HepG2 (cell line): ENCODE data around the gene ECE2. TPM values are rescaled to one million over a fixed set of nuclear protein-coding genes. Genes with fewer than 3 reads are reported as not detected.

Source experiments
- ATAC-seq: fragments of 200-7000 bp; cut with Tn5 transposase; 3 replicates; pipeline ENCODE4 v1.9.1; 2020; ENCODE audit warnings: mild to moderate bottlenecking, moderate library complexity
- BruUV-seq: library from RNA; stranded (reverse); fragments of 400-500 nt; replicated peaks from 2 replicates; lab custom pipeline; 2021; lab: Mats Ljungman, UMichigan
- CTCF ChIA-PET: fragments of 300-600 bp; formaldehyde crosslinking; extraction: SDS; loops from one replicate; lab custom pipeline; 2021; ENCODE audit warnings: low total read pairs, inconsistent platforms, low intra/inter-chr PET ratio; lab: Yijun Ruan, JAX
- POLR2A ChIA-PET: fragments of 350-600 bp; sonication (Branson Sonifier 250); formaldehyde crosslinking; loops from one replicate; lab custom pipeline; 2020; ENCODE audit warnings: antibody characterized with exemption, inconsistent platforms; lab: Yijun Ruan, JAX
- DNase-seq: peaks from one replicate; pipeline ENCODE4 v3.0.0-alpha.2; 2015; ENCODE audit warnings: low spot score
- FAIRE-seq: peaks from 3 replicates; lab custom pipeline; 2011; peaks lifted over from hg19 to GRCh38; lab: Jason Lieb, UNC
- H2AFZ ChIP-seq: one replicate; pipeline ENCODE4 v1.6.1; 2011; ENCODE audit warnings: low read length, inconsistent platforms
- H3K27ac ChIP-seq: fragments of 300-600 bp; 3 replicates; pipeline ENCODE4 v1.8.0; 2011; ENCODE audit warnings: mixed run types, mild to moderate bottlenecking, mixed read lengths, low read length, inconsistent platforms; ENCODE audit not compliant: insufficient read depth; ENCODE audit errors: extremely low read length
- H3K27me3 ChIP-seq, 2 experiments: fragments of 200-600 bp in 1 of 2; 2 replicates in 1 of 2; 3 replicates in 1 of 2; pipeline versions ENCODE4 v1.6.0 to v1.8.0; 2011; ENCODE audit warnings: low read length in 2 of 2, mild to moderate bottlenecking in 2 of 2, moderate library complexity in 2 of 2, inconsistent platforms in 1 of 2; ENCODE audit not compliant: insufficient read depth in 2 of 2, control insufficient read depth in 1 of 2
- H3K36me3 ChIP-seq, 2 experiments: fragments of 200-600 bp in 1 of 2; replicated peaks in 1 of 2; 2 replicates in 1 of 2; 3 replicates in 1 of 2; pipeline versions ENCODE4 v1.5.1 to v1.8.0; 2011; ENCODE audit warnings: low read length in 2 of 2, inconsistent platforms in 1 of 2; ENCODE audit not compliant: insufficient read depth in 2 of 2, control insufficient read depth in 1 of 2
- H3K4me1 ChIP-seq: 2 replicates; pipeline ENCODE4 v1.5.1; 2012; ENCODE audit warnings: low read length, inconsistent platforms; ENCODE audit not compliant: insufficient read depth
- H3K4me2 ChIP-seq: 2 replicates; pipeline ENCODE4 v1.6.0; 2011; ENCODE audit warnings: low read depth, low read length, inconsistent platforms
- H3K4me3 ChIP-seq, 3 experiments: fragments of 200-600 bp in 1 of 3; sonication (generic), shearing (Covaris generic) in 1 of 3; replicated peaks in 1 of 3; 2 replicates each; pipeline ENCODE4 v1.5.1; 2011 to 2016; ENCODE audit warnings: low read length in 3 of 3, inconsistent platforms in 2 of 3, low read depth in 2 of 3, mild to moderate bottlenecking in 2 of 3, control low read depth in 1 of 3, mixed read lengths in 1 of 3; ENCODE audit not compliant: insufficient read depth in 1 of 3
- H3K79me2 ChIP-seq: one replicate; pipeline ENCODE4 v1.6.1; 2011; ENCODE audit warnings: low read length, inconsistent platforms; ENCODE audit not compliant: insufficient read depth
- H3K9ac ChIP-seq: 2 replicates; pipeline ENCODE4 v1.6.0; 2011; ENCODE audit warnings: mild to moderate bottlenecking, low read depth, low read length, inconsistent platforms; ENCODE audit not compliant: insufficient read depth
- H3K9me3 ChIP-seq: 2 replicates; pipeline ENCODE4 v1.5.1; 2012; ENCODE audit warnings: mild to moderate bottlenecking, low read length
- H4K20me1 ChIP-seq: 2 replicates; pipeline ENCODE4 v1.6.0; 2011; ENCODE audit warnings: inconsistent platforms, mild to moderate bottlenecking, low read length, moderate library complexity; ENCODE audit not compliant: insufficient read depth
- ARNTL ChIP-seq: sonication (generic); formaldehyde crosslinking; IDR thresholded peaks from 2 replicates; pipeline ENCODE4 v1.4.0; 2020; ENCODE audit warnings: mild to moderate bottlenecking, missing genetic modification reagents
- CBX2 ChIP-seq, 2 experiments: fragments of 200-600 bp in 1 of 2; sonication (generic); formaldehyde crosslinking in 1 of 2; IDR thresholded peaks; 2 replicates each; pipeline versions ENCODE4 v1.7.0 to v1.8.1; 2018 to 2022; ENCODE audit warnings: low read depth in 2 of 2, low read length in 1 of 2, mild to moderate bottlenecking in 1 of 2, missing genetic modification reagents in 1 of 2
- DPF2 ChIP-seq: sonication (generic); formaldehyde crosslinking; IDR thresholded peaks from 2 replicates; pipeline ENCODE4 v1.4.0; 2020; ENCODE audit warnings: mild to moderate bottlenecking, low read depth, missing genetic modification reagents, borderline replicate concordance
- HMGXB4 ChIP-seq, 2 experiments: sonication (generic) in 1 of 2; formaldehyde crosslinking in 1 of 2; IDR thresholded peaks; 2 replicates each; pipeline versions ENCODE4 v1.4.0 to v1.6.1; 2018 to 2020; ENCODE audit warnings: missing genetic modification reagents in 2 of 2, borderline replicate concordance in 1 of 2, low read depth in 1 of 2, mild to moderate bottlenecking in 1 of 2, missing biosample characterization in 1 of 2
- HNRNPK ChIP-seq: fragments of 200-400 bp; formaldehyde crosslinking; IDR thresholded peaks from 2 replicates; pipeline ENCODE4 v1.6.1; 2018; ENCODE audit warnings: low read length, low read depth, moderate library complexity, mild to moderate bottlenecking; ENCODE audit not compliant: poor library complexity, severe bottlenecking
- IKZF5 ChIP-seq: IDR thresholded peaks from 2 replicates; pipeline ENCODE4 v1.6.1; 2018; ENCODE audit warnings: missing genetic modification reagents, mild to moderate bottlenecking, missing compliant biosample characterization
- KAT7 ChIP-seq: IDR thresholded peaks from 2 replicates; pipeline ENCODE4 v1.6.1; 2018; ENCODE audit warnings: borderline replicate concordance, missing compliant biosample characterization
- KLF16 ChIP-seq, 2 experiments: sonication (generic) in 1 of 2; formaldehyde crosslinking in 1 of 2; IDR thresholded peaks; 2 replicates each; pipeline versions ENCODE4 v1.6.1 to v1.8.0; 2016 to 2023; ENCODE audit warnings: missing genetic modification reagents in 2 of 2, missing compliant biosample characterization in 1 of 2
- MYNN ChIP-seq: sonication (generic); formaldehyde crosslinking; IDR thresholded peaks from 2 replicates; pipeline ENCODE4 v1.4.0; 2020; ENCODE audit warnings: mild to moderate bottlenecking, low read depth, missing genetic modification reagents
- NCOA2 ChIP-seq: sonication (generic); formaldehyde crosslinking; IDR thresholded peaks from 2 replicates; pipeline ENCODE4 v1.8.0; 2022; ENCODE audit warnings: inconsistent platforms
- POGZ ChIP-seq: sonication (generic); formaldehyde crosslinking; IDR thresholded peaks from 2 replicates; pipeline ENCODE4 v1.4.0; 2020; ENCODE audit warnings: mild to moderate bottlenecking, missing genetic modification reagents
- ZFP36L1 ChIP-seq: sonication (generic); formaldehyde crosslinking; IDR thresholded peaks from 2 replicates; pipeline ENCODE4 v1.8.0; 2022; ENCODE audit warnings: mild to moderate bottlenecking, missing genetic modification reagents, moderate library complexity
- ZNF788 ChIP-seq: sonication (generic); formaldehyde crosslinking; IDR thresholded peaks from 2 replicates; pipeline ENCODE4 v1.5.0; 2020; ENCODE audit warnings: mild to moderate bottlenecking, missing genetic modification reagents, borderline replicate concordance
- ZSCAN29 ChIP-seq: sonication (generic); formaldehyde crosslinking; conservative IDR thresholded peaks from 2 replicates; pipeline ENCODE4 v1.4.0; 2020; ENCODE audit warnings: mild to moderate bottlenecking, missing genetic modification reagents
- whole genome bisulfite sequencing: methylation state at CpG from one replicate; pipeline ENCODE4 v1.1.6; 2017; ENCODE audit warnings: low lambda C conversion rate; 5-methylcytosine and 5-hydroxymethylcytosine counted together
- in situ Hi-C: cut with HindIII; loops from 2 replicates; pipeline ENCODE4 v1.10.0; 2017; ENCODE audit warnings: low pct_unique_long_range_greater_than_20kb; ENCODE audit not compliant: extremely low pct_ligation_motif_present
- intact Hi-C: fragments of 100-400 bp; cut with micrococcal nuclease; formaldehyde crosslinking; loops from one replicate; pipeline ENCODE4 v1.10.0; 2022; ENCODE audit not compliant: unreplicated experiment
- polyA plus RNA-seq, 8 experiments: library from polyadenylated mRNA; depleted of rRNA in 3 of 8; stranded (reverse) in 7 of 8; unstranded in 1 of 8; fragments of >200 nt; fragmentation: Illumina TruSeq in 4 of 8; extraction: Trizol in 4 of 8; gene quantifications; 2 replicates each; pipeline versions ENCODE4 v1.2.1 to v1.2.3, GENCODE V29; 2011 to 2016; ENCODE audit warnings: low read depth in 4 of 8, missing spikeins in 1 of 8, mixed read lengths in 1 of 8; ENCODE audit not compliant: insufficient read depth in 1 of 8
- total RNA-seq, 5 experiments: library from RNA; depleted of rRNA; stranded (reverse); fragments of >200 nt; fragmentation: Illumina TruSeq; extraction: Trizol; gene quantifications; 2 replicates each; pipeline ENCODE4 v1.2.3, GENCODE V29; 2016; ENCODE audit warnings: low read depth in 1 of 5
- TF ChIP-seq, protein P1 (sequence below): IDR thresholded peaks from 2 replicates; pipeline ENCODE4 v1.6.1; 2016; ENCODE audit warnings: control low read depth

Gene ECE2
- total and polyA plus RNA-seq, 2 of the 13 experiments (the other 11 are each of a cell fraction or from before 2014, with no cell fraction given) = not detected

DNA sequence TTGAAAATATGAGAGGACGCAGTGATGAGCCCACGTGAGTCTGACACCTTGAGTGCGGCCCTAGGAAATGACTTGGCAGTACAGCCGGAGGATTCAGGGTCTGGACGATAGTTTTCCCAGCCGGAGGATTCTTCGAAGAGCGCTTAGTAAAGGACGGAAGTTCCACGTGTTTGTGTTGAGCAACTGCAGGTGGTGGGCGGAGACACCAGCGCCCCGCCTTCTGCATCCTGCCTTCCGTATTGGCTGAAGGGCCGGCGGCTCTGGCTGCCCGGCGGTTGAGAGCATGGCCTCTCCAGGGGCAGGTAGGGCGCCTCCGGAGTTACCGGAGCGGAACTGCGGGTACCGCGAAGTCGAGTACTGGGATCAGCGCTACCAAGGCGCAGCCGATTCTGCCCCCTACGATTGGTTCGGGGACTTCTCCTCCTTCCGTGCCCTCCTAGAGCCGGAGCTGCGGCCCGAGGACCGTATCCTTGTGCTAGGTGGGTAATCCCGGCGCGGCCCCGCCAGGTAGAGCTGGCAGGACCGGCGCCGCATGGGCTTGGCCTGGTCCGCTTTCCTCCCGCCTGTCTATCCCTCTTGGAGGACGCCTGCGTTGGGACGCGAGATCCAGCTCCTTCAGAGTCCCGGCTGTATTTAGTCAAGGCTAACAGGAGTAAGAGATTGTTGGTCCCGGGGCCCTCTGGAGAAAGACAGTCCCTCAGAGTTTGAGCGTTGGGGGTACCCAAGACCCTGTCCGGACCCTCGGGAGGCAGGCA, 26.2 kb upstream of the ECE2 start, which contains the start of gene EEF1AKMT4 (continued):
- TF ChIP-seq, protein P1, sequence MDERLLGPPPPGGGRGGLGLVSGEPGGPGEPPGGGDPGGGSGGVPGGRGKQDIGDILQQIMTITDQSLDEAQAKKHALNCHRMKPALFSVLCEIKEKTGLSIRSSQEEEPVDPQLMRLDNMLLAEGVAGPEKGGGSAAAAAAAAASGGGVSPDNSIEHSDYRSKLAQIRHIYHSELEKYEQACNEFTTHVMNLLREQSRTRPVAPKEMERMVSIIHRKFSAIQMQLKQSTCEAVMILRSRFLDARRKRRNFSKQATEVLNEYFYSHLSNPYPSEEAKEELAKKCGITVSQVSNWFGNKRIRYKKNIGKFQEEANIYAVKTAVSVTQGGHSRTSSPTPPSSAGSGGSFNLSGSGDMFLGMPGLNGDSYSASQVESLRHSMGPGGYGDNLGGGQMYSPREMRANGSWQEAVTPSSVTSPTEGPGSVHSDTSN = no peak
- no peak for TF ChIP-seq HNRNPK
- TF ChIP-seq, all 625 proteins: peak for 199

DNA sequence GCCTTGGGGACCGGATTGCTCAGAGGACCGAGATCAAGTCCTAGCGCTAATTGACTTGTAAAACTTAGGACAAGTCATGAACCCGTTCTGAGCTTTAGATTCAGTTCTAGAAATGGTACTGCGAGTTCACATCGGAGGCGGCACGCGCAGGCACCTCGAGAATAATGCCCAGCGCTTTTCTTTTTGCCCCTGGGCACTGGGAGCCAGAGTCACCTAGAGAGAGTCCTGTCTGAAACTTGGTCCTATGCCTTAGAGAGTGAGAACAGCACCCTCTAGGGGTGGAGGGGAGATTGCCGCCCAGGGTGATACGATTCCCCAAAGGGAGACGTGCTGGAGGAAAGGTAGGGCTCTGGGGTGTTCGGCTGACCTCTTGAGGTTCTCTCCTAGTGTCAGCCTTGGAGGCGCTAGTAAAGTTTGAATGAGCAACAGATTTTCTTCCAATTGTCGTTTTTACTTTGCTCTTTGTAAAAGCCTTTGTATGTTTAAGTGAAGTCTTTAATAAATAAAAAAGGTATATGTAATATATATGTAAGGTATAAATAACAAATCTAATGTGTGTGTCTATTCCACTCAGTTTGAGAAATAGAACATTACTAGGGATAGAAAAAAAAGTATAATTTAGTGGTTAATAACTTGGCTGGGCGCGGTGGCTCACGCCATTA, 25.5 kb upstream of the ECE2 start:
- H3K4me1 ChIP-seq = peaks cover 20% of the 10 kb centered on the region
- CTCF ChIA-PET = interaction anchor here (0.7 to 1.9 kb wide), 4 partner anchors 21 to 211 kb away, joined by 3 to 6 read pairs (median 4); partner anchors contain the start of gene VWA5B2
- BruUV-seq = no TSS peak
- H2AFZ ChIP-seq = peak overlapping the region; percentile 43
- H3K27ac ChIP-seq = peak overlapping the region; percentile 93
- H3K4me2 ChIP-seq = peak overlapping the region; percentile 81
- H3K36me3 ChIP-seq = peaks cover 2 to 9% of the 10 kb centered on the region in 2 experiments; a peak in 3 of 5 replicates
- intact Hi-C loops = loop anchor here (1.0 kb wide), 1 partner anchor 39 kb away; no protein-coding TSS in a partner anchor
- H3K79me2 ChIP-seq = peaks cover 10% of the 10 kb centered on the region
- POLR2A ChIA-PET = interaction anchor here (0.8 to 1.2 kb wide), 3 partner anchors 10 to 64 kb away, joined by 3 to 8 read pairs (median 4); partner anchors contain the start of genes ABCF3 and CAMK2N2
- peak; percentile 81 for ATAC-seq
- H3K4me3 ChIP-seq = peak overlapping the region; percentile 76 to 89 (median 80)
- in situ Hi-C loops = no loop called here
- WGBS = 30% methylated on average over 10 of the region's 20 CpGs
- H3K9ac ChIP-seq = peak overlapping the region; percentile 99
- no peaks in the 10 kb centered on the region for H4K20me1 ChIP-seq
- FAIRE-seq = peak; percentile 93
- H3K9me3 ChIP-seq = no peaks in the 10 kb centered on the region
- H3K27me3 ChIP-seq = peaks cover 0 to 4% of the 10 kb centered on the region in 2 experiments; a peak in 1 of 5 replicates
- peak; percentile 90 for DNase-seq
- TF ChIP-seq ZFP36L1 (CRISPR knock-in tag) (no peak), DPF2 (no peak), ZNF788 (CRISPR knock-in tag) (peak; percentile 60; the same call in 1 of the 2 replicates), MYNN (CRISPR knock-in tag) (no peak), ARNTL (CRISPR knock-in tag) (no peak), POGZ (no peak), KAT7 (CRISPR knock-in tag) (no peak), IKZF5 (CRISPR knock-in tag) (no peak), ZSCAN29 (CRISPR knock-in tag) (no peak), CBX2 (IDR thresholded peaks at IDR 0.05; ENCODE audit: low read depth, low read length) (no peak), CBX2 (CRISPR knock-in tag; IDR thresholded peaks at IDR 0.05; ENCODE audit: low read depth) (no peak), NCOA2 (CRISPR knock-in tag) (no peak), HMGXB4 (CRISPR knock-in tag; IDR thresholded peaks at IDR 0.05; ENCODE audit: borderline replicate concordance in 1 of 2, low read depth in 1 of 2) (peak; percentile 47 to 69; a peak in 1 of 4 replicates), KLF16 (CRISPR knock-in tag; IDR thresholded peaks at IDR 0.05) (0 out of 4 replicates have a peak, but pooled peaks of 1 of the 2 experiments have one; percentile 2)
